Middle frontal gyrus (tissue), 1 donor: ENCODE results near the gene CD2AP.
A peak's percentile ranks its signal among the peaks of the same experiment; 100 is the strongest.
"Not testable (repeated sequence)": the region's sequence is repeated elsewhere in the genome, so short reads cannot be mapped to it uniquely, and the experiment has no call there.

Source experiments
- DNase-seq: peaks from one replicate; pipeline ENCODE4 v3.0.0-alpha.2; 2015; ENCODE audit warnings: low spot score; ENCODE audit errors: extremely low spot score

CD2AP gene, protein sequence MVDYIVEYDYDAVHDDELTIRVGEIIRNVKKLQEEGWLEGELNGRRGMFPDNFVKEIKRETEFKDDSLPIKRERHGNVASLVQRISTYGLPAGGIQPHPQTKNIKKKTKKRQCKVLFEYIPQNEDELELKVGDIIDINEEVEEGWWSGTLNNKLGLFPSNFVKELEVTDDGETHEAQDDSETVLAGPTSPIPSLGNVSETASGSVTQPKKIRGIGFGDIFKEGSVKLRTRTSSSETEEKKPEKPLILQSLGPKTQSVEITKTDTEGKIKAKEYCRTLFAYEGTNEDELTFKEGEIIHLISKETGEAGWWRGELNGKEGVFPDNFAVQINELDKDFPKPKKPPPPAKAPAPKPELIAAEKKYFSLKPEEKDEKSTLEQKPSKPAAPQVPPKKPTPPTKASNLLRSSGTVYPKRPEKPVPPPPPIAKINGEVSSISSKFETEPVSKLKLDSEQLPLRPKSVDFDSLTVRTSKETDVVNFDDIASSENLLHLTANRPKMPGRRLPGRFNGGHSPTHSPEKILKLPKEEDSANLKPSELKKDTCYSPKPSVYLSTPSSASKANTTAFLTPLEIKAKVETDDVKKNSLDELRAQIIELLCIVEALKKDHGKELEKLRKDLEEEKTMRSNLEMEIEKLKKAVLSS

DNA sequence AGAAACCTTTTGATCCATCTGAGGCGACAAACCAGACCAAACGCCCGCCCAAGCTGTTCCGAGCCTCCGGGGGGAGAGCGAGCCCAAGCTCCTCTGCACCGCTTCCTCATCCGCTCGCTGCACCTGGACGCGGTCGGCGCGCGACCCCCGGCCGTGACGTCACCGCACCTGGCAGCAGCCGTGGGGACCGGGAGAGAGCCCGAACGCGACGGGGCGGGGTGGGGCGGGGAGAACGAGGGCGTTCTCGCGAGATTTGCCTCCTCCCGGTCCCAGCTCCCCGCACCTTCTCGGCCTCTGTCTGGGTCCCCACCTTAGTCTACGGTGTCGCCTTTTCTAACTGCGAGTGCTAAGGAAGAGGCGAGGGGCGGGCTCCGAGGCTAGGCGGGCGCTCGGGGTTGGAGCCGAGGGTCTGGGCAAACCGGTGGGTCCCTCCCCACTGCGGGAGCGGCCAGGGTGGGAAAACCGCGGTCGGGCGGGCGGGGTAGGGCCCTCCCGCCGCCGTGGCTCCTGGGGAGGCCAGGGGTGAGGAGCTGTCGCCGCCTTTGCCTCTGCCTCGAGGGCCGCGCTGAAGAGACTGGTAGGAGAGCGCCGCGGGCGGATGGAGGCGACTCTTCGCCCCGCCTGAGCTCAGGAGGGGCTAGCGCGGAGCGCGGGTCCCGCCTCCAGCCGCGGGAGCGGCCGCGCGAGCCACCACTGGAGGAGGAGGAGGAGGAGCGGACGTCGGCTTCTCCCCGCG lies at the start of gene CD2AP:
Gene CD2AP (plus strand): TSS at position 293 of the 736 bp plus-strand sequence. CDS start 456 bp downstream, outside the sequence.
- DNase-seq = peak; percentile 50

DNA sequence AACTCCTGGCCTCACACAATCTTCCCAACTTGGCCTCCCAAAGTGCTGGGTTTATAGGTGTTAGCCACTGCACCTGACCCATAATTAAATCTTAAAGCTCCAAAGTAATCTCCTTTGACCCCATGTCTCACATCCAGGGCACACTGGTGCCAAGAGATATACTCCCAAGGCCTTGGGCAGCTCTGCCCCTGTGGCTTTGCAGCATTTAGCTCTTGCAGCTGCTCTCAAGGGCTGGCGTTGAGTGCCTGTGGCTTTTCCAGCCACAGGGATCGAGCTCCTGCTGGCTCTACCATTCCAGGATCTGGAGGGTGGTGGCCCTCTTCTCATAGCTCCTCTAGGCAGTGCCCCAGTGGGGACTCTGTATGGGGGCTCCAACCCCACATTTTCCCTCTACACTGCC lies 49.3 kb upstream of the CD2AP start:
- DNase-seq = no peak

DNA sequence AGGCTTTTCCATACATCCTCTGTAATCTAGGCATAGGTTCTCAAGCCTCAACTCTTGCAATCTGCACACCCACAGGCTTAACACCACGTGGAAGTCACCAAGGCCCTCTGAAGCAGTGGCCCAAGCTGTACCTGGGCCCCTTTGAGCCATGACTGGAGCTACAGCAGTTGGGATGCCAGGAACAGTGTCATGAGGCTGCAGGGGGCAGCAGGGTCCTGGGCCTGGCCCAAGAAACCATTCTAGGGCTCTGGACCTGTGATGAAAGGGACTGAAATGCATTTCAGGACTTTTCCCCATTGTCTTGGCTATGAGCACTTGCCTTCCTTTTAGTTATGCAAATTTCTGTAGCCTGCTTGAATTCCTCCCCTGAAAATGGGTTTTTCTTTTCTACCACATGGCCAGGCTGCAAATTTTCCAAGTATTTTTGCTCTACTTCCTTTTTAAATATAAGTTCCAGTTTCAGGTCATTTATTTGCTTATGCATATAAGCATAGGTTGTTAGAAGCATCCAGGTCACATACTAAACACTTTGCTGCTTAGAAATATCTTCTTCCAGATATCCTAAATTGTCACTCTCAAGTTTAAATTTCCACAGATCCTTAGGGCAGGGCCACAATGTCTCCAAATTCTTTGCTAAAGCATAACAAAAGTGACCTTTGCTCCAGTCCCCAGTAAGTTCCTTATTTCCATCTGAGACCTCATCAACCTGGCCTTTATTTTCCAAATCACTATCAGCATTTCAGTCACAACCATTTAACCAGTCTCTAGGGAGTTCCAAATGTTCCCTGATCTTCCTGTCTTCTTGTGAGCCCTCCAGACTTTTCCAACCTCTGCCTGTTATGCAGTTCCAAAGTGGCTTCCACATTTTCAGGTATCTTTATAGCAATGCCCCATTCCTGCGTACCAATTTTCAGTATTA lies 48.6 kb upstream of the CD2AP start:
- DNase-seq = no peak

DNA sequence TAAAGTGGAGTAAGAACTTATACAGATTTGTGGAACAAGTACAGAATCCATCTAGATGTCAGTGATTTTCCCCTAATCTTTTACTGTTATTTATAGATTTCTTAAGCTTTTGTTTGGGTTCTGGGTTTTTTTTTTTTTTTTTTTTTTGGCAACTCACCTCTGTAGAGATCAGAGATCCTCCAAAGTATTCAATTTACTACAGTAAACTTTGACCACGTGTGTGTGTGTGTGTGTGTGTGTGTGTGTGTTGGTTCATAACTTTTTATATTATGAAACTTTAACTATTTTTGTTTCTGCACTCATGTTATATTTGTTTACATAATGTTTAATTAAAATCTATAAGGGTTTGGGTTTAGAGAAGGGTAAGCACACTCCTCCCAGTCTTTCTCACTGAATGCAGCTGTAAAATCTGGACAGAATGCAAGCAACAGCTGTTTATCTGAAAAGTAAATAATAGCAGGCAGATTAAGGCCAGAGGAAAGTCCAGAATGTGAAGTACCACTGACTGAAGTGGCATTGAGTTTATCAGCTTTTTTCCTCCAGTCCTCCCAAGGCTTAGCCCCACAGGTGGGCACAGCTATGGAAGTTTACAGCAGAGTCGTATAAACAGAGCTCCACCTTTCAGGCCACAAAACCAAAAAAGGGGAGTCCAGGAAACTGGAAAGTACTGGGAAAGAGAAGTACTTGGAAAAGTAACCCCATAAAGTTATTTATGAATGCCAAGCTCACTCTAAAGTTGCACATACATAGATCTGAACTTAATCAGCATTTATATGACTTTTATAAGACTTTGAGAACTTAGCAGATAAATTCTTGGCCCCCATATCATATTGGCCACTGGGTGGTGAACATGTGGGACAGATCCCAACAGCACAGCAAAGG lies 43.0 kb upstream of the CD2AP start:
- no peak for DNase-seq

DNA sequence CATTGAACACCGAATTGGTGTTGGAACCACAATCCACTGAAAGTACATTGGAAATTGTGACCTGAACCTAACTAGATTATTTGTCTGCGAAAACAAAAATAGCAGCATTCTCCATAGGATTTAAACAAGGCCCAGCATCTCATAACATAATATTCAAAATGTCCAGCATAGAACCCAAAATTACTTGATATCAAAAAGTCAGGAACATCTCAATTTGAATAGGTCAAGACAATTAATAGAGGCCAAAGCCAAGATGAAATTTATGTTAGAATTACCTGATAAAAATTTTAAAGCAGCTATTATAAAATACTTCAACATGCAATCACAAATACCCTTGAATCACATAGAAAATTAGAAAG lies 42.4 kb upstream of the CD2AP start:
- no peak for DNase-seq

DNA sequence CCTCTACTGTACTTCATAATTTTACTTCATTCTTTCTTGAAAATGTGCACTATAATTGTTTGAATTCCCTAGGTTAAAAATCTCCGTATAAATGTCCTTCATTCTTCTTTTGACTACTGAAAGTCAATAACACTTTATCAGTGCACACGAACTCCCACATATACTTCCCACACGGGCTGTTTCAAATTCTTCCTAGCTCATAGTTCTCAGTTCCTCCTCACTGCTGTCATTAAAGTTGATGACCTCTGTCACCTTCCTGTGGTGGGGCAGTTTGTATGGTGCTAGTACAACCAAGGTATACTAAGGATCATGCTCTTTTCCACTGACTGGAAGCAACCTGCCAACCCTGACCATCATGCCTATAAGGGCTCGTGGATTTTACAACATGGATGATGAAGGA lies 40.0 kb upstream of the CD2AP start:
- no peak for DNase-seq

DNA sequence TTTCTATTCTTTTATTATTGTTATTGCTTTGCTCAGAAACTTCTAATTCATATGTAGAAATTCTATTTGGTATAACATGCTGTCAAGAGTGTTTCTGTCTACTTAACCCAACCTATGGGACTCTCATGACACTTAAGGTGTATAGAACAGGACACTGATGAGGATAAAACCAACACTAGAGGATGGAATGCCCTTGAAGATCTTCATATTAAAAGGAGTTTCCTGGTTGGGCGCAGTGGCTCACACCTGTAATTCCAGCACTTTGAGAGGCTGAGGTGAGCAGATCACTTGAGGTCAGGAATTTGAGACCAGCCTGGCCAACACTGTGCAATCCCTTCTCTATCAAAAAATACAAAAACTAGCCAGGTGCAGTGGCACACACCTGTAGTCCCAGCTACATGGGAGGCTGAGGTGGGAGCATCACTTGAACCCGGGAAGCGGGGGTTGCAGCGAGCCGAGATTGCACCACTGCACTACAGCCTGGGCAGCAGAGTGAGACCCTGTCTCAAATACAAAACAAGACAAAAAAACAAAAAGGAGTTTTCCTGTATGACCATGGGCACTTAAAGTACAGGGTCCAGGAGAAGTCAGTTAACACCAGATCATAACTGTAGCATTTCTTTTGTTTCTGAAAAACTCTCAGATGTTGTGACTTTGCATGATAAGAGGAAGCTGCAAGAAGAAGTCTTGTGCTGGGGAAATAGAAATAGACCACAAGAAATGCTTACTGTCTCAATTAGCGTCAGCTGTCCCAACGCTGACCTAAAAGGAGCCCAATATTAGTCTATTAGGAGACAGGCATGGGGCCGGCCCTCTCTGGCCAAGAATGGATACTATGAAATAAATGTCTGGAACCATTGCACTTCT lies 38.9 kb upstream of the CD2AP start:
- DNase-seq = no peak

DNA sequence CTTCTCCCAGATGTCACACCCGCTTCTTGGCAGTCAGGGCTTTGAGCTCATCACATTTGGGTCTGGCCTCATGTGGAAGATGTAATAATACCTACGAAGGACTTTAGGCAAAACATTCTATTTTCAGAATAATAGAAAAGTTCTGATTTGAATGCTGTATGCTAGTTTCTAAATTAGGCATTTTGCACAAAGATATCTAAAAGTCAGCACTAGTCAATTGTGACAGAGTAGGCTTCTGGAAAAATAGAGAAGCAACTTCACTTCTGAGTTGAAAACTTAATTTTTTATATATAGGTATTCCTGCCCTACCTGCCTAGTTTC lies 38.3 kb upstream of the CD2AP start:
- no peak for DNase-seq

DNA sequence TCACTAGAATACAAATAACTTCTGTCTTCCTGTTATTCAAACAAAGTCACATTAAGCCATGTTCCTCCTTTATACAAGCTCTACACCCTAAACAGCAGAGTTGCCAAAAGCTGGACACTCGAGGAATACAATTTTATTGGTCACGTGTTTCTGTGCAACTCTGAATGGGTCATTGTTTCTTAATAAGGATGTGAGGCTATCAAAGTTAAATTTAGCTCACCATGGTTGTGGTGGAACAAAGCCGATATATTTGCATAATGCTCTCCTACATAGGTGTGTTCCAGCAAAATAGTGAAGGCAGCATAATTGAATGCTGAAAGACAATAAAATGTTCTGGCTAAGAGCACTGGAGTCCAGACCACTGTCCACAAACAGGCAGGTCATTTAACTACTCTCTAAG lies 36.9 kb upstream of the CD2AP start:
- no peak for DNase-seq

DNA sequence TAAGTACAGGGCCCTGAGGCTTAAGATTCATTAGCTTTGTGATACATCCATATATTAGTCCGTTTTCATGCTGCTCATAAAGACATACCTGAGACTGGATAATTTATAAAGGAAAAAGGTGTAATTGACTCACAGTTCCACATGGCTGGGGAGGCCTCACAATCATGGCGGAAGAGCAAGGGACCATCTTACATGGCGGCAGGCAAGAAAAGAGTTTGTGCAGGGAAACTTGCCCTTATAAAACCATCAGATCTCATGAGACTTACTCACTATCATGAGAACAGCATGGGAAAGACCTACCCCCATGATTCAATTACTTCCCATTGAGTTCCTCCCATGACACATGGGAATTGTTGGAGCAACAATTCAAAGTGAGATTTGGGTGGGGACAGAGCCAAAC lies 32.6 kb upstream of the CD2AP start:
- not testable (repeated sequence) for DNase-seq

DNA sequence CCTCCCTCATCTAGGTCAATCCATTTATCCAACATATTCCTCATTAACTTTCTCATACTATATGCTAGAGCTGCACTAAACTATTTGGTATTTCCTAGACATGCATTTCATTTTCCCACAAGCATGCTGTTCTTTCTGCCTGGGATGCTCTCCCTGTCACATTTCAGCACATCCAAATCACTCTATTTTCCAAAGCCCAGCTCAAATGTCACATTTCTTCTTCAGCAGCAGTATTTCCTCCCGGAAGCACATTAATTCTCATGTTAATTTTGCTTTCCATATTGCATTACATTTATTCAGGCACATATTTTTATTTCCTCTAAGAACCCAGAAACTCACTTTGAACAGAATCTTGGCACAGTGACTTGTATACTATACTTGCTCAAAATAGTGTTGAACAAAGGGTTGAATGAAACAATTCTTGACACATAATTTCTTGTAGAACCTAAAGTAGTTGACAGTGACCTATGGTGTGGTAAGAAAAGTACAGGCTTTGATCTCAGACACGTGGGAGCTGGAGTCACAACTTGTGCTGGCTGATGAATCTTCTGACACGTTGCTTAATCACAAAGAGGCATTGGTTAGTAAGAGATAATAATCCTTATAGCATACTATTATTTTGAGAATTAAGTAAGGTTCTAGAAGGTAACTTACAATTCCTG lies 30.8 kb upstream of the CD2AP start:
- no peak for DNase-seq

DNA sequence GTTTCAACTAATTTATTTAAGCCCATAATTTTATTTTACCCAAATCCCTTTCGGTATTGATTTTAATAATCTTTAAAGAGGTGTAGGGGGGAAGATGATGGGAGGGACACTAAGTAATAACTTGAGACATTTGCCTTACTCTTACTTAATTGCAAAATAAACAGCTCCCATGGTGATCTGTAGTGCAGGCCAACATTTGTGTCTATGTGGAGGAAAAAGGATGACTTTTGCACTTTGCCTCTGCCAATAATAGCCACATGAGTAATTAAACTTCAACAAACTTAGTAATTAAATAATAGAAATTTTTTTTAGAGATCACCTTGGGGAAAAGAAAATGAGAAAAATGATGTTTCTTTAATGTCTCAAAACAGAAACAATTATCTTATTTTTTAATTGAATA lies 29.9 kb upstream of the CD2AP start:
- DNase-seq = no peak

DNA sequence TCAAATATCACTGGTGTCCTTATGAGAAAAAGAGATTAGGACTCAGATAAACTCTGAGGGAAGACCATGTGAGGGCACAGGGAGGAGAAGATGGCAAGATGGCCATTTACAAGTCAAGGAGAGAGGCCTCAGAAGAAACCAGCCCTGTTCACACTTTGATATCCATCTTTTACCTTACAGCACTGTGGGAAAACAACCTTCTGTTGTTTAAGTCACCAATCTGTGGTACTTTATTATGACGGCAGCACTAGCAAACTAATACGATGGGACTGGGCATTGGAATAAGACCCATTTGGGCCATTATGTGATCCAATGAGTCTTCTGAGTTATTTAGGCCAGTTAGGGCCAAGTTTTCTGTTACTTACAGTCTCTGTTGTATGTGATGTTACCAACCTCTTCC lies 26.4 kb upstream of the CD2AP start:
- no peak for DNase-seq

DNA sequence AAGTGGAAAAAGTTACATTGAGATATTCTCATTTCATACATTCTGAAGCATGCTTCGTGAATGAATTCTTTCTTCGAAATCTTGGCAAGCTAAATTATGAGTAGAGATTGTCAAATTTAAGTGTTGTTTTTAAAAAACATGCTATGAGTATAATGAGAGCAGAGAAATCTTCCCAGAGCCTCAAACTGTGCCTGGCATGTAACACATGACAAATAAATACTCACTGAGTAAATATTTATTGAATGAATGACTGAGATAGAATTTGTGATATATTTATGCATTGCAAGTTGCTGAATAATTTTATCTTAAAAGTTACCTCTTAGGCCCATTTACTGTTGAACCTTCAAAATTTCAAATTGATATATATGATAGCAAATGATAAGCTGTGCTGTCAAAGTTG lies 24.7 kb upstream of the CD2AP start:
- no peak for DNase-seq

DNA sequence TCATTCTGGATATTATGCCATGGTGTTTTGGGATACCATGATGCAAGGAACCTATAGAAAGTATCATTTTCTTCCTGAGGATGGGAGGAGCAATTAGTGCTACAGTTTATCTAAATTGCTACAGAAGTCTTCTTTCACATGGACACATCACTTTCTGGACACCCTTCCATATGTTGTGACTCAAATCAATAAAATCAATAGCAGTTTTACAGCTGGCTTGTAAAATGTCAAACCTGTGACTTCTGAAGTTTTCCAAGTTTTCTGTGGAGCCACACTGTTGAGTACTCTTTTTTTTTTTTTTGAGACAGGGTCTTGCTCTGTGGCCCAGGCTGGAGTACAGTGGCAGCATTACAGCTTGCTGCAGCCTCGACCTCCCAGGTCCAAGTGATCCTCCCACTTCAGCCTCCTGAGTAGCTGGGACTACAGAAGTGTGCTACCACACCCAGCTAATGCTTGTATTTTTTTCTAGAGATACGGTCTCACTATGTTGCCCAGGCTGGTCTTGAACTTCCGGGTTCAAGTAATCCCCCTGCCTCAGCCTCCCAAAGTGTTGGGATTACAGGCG lies 24.1 kb upstream of the CD2AP start:
- no peak for DNase-seq

DNA sequence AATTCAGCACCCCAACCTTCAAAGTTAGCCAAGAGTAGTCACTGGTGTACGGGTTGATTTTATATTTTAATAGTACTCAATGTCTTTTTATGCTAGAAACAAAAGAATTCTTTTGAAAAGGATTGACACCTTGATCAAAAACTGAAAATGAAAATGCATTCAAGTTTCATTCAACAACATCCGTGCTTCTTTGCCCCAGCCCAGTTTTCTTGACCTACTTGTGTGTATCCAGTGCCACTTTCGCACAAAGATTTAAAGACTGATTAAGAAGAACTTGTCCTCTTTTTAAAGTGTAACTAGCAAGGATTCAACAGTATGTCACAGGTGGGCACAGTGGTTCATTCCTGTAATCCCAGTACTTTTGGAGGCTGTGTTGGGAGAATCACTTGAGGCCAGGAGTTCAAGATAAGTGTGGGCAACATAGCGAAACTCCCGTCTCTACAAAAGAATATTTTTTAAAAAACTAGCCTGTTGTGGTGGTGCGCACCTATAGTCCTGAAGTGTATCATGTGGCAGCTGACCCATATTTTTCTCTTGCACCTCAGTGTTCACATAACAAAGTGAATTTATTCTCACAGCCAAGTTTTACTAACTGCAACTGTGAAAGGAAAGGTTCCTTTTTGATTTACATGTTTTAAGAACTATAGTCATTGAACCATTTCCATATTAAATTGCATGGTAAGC lies 22.7 kb upstream of the CD2AP start:
- DNase-seq = no peak

DNA sequence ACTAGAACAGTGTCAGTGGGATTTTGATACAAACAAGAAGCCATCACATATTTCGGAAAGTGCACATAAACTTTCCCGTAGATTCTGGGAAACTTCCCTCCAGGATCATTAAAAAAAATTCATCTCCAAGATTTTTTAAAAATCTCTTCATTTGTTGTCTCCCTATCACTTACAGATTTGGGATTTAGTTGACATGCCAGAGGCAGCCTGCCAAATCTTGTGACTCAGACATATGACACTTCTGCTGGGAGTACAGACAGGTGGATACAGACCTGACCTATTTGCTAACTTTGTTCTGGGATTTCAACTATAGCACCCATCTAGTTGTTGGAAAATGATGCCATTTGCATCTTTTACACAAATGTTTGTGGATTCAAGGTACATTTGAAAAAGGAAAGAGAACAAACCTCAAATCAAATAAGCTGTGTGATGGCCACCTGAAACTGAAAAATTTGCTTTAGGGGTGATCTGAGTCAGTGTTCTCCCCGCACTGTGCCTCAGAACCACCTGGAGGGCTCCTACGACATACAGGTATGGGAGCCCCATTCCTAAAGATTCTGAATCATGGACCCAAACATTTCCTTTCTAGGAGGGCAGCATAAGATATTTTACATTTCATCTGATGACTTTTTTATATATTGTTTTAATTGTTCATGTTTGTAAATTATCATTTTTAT lies 21.9 kb upstream of the CD2AP start:
- no peak for DNase-seq
